Measurements from ENCODE around the gene WDR38.
"Not testable (repeated sequence)": the region's sequence is repeated elsewhere in the genome, so short reads cannot be mapped to it uniquely, and the experiment has no call there.

The WDR38 gene

GRCh38 chr9:124843456-124844034 lies 9.7 kb upstream of the WDR38 start:
- no peaks in the 10 kb centered on the region for H3K27me3 Mint-ChIP-seq (ENCODE audit: low read depth)
- no peaks in the 10 kb centered on the region for H3K4me1 Mint-ChIP-seq (ENCODE audit: low read depth)
- no peaks in the 10 kb centered on the region for H3K36me3 Mint-ChIP-seq (ENCODE audit: low read depth)
- no peak overlapping the region for H3K27ac Mint-ChIP-seq
- no peaks in the 10 kb centered on the region for H3K9me3 Mint-ChIP-seq
- H3K4me3 Mint-ChIP-seq: no peak overlapping the region

- H3K4me1 Mint-ChIP-seq (ENCODE audit: low read depth): no peaks in the 10 kb centered on the region
- H3K36me3 Mint-ChIP-seq (ENCODE audit: low read depth): no peaks in the 10 kb centered on the region
- H3K27me3 Mint-ChIP-seq (ENCODE audit: low read depth): no peaks in the 10 kb centered on the region
- H3K4me3 Mint-ChIP-seq: no peak overlapping the region
- no peaks in the 10 kb centered on the region for H3K9me3 Mint-ChIP-seq
- no peak overlapping the region for H3K27ac Mint-ChIP-seq
These were observed 9.0 kb upstream of the WDR38 start for GRCh38 chr9:124844291-124844690.

- not testable (repeated sequence) for H3K4me3 Mint-ChIP-seq; H3K9me3 Mint-ChIP-seq; H3K27ac Mint-ChIP-seq; H3K4me1 Mint-ChIP-seq (ENCODE audit: low read depth); H3K27me3 Mint-ChIP-seq (ENCODE audit: low read depth); H3K36me3 Mint-ChIP-seq (ENCODE audit: low read depth)
These were observed 6.8 kb upstream of the WDR38 start for GRCh38 chr9:124846467-124846866.

DNA sequence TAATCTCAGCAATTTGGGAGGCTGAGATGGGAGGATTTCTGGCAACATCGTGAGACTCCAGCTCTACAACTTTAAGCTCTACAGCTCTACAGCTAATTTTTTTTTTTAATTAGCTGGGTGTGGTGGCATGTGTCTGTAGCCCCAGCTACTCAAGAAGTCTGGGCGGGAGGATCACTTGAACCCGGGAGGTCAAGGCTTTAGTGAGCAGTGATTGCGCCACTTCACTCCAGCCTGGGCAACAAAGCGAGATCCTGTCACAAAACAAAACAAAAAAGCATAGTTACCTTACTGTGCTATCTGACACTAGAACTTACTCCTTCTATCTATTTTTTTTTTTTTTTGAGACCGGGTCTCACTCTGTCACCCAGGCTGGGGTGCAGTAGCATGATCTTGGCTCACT lies 6.3 kb upstream of the WDR38 start:
- no peak overlapping the region for H3K4me3 Mint-ChIP-seq
- H3K27ac Mint-ChIP-seq: no peak overlapping the region
- H3K36me3 Mint-ChIP-seq (ENCODE audit: low read depth): no peaks in the 10 kb centered on the region
- H3K4me1 Mint-ChIP-seq (ENCODE audit: low read depth): peaks cover 1% of the 10 kb centered on the region
- H3K9me3 Mint-ChIP-seq: no peaks in the 10 kb centered on the region
- H3K27me3 Mint-ChIP-seq (ENCODE audit: low read depth): peaks cover 3% of the 10 kb centered on the region

GRCh38 chr9:124849801-124850200 lies 3.5 kb upstream of the WDR38 start:
- H3K27ac Mint-ChIP-seq: no peak overlapping the region
- H3K36me3 Mint-ChIP-seq (ENCODE audit: low read depth): no peaks in the 10 kb centered on the region
- no peak overlapping the region for H3K4me3 Mint-ChIP-seq
- H3K27me3 Mint-ChIP-seq (ENCODE audit: low read depth): peaks cover 3% of the 10 kb centered on the region
- H3K9me3 Mint-ChIP-seq: no peaks in the 10 kb centered on the region
- H3K4me1 Mint-ChIP-seq (ENCODE audit: low read depth): peaks cover 4% of the 10 kb centered on the region

GRCh38 chr9:124852121-124852828 lies 985 bp upstream of the WDR38 start:
- H3K27me3 Mint-ChIP-seq (ENCODE audit: low read depth): peaks cover 3% of the 10 kb centered on the region
- H3K4me3 Mint-ChIP-seq: peak overlapping the region; percentile 54
- H3K27ac Mint-ChIP-seq: no peak overlapping the region
- peaks cover 4% of the 10 kb centered on the region for H3K4me1 Mint-ChIP-seq (ENCODE audit: low read depth)
- H3K9me3 Mint-ChIP-seq: no peaks in the 10 kb centered on the region
- no peaks in the 10 kb centered on the region for H3K36me3 Mint-ChIP-seq (ENCODE audit: low read depth)

- H3K4me3 Mint-ChIP-seq: peak overlapping the region; percentile 54
- peaks cover 3% of the 10 kb centered on the region for H3K27me3 Mint-ChIP-seq (ENCODE audit: low read depth)
- H3K36me3 Mint-ChIP-seq (ENCODE audit: low read depth): peaks cover 7% of the 10 kb centered on the region
- H3K9me3 Mint-ChIP-seq: no peaks in the 10 kb centered on the region
- no peak overlapping the region for H3K27ac Mint-ChIP-seq
- peaks cover 7% of the 10 kb centered on the region for H3K4me1 Mint-ChIP-seq (ENCODE audit: low read depth)
These were observed 414 bp downstream of the WDR38 start for GRCh38 chr9:124853605-124854143.

DNA sequence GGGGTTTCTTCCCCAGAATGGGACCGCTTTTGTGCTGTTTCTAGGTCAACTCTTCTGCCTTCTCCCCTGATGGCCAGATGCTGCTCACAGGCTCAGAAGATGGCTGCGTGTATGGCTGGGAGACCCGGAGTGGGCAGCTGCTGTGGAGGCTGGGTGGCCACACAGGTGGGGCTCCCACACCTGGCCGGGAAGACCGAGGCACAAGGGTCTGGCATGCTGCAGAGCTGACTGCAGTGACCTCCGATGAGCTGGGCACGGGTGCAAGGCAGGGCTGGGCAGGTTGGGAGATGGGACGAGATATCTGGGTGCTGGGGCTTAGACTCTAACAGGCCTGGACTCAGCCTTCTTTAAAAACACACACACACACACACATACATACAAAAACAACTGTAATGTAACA lies 901 bp downstream of the WDR38 start:
- no peak overlapping the region for H3K27ac Mint-ChIP-seq
- no peak overlapping the region for H3K4me3 Mint-ChIP-seq
- H3K36me3 Mint-ChIP-seq (ENCODE audit: low read depth): peaks cover 7% of the 10 kb centered on the region
- no peaks in the 10 kb centered on the region for H3K9me3 Mint-ChIP-seq
- peaks cover 3% of the 10 kb centered on the region for H3K27me3 Mint-ChIP-seq (ENCODE audit: low read depth)
- peaks cover 7% of the 10 kb centered on the region for H3K4me1 Mint-ChIP-seq (ENCODE audit: low read depth)

DNA sequence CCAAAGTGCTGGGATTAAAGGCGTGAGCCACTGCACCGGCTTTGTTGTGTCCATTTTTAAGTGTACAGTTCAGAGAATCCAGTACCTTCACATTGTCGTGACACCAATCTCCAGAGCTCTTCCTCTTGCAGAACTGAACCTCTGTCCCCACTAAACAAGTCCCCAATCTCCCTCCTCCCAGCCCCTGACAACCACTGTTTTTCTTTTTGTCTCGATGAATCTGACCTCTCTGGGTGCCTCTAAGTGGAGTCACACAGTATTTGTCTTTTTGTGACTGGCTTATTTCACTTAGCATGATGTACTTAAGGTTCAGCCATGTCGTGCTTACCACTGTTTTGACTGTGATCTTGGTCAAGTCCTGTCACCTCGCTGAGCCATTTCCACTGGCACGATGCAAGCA lies 1.6 kb downstream of the WDR38 start:
- Mint-ChIP-seq H3K27me3 (ENCODE audit: low read depth) (peaks cover 3% of the 10 kb centered on the region), H3K27ac (peak overlapping the region; percentile 69), H3K36me3 (ENCODE audit: low read depth) (peaks cover 12% of the 10 kb centered on the region), H3K9me3 (no peaks in the 10 kb centered on the region), H3K4me1 (ENCODE audit: low read depth) (peaks cover 13% of the 10 kb centered on the region), H3K4me3 (peak overlapping the region; percentile 26)

- H3K4me1 Mint-ChIP-seq (ENCODE audit: low read depth): peaks cover 20% of the 10 kb centered on the region
- no peak overlapping the region for H3K4me3 Mint-ChIP-seq
- peaks cover 20% of the 10 kb centered on the region for H3K36me3 Mint-ChIP-seq (ENCODE audit: low read depth)
- H3K27ac Mint-ChIP-seq: no peak overlapping the region
- H3K27me3 Mint-ChIP-seq (ENCODE audit: low read depth): no peaks in the 10 kb centered on the region
- H3K9me3 Mint-ChIP-seq: no peaks in the 10 kb centered on the region
These were observed 2.3 kb downstream of the WDR38 start for GRCh38 chr9:124855566-124855943.

- H3K4me3 Mint-ChIP-seq: no peak overlapping the region
- H3K4me1 Mint-ChIP-seq (ENCODE audit: low read depth): peaks cover 20% of the 10 kb centered on the region
- no peak overlapping the region for H3K27ac Mint-ChIP-seq
- H3K36me3 Mint-ChIP-seq (ENCODE audit: low read depth): peaks cover 22% of the 10 kb centered on the region
- H3K9me3 Mint-ChIP-seq: no peaks in the 10 kb centered on the region
- no peaks in the 10 kb centered on the region for H3K27me3 Mint-ChIP-seq (ENCODE audit: low read depth)
These were observed 2.9 kb downstream of the WDR38 start for GRCh38 chr9:124855944-124856765.

- Mint-ChIP-seq H3K27me3 (ENCODE audit: low read depth) (no peaks in the 10 kb centered on the region), H3K9me3 (no peaks in the 10 kb centered on the region), H3K27ac (no peak overlapping the region), H3K36me3 (ENCODE audit: low read depth) (peaks cover 25% of the 10 kb centered on the region), H3K4me1 (ENCODE audit: low read depth) (peaks cover 20% of the 10 kb centered on the region), H3K4me3 (no peak overlapping the region)
These were observed 4.4 kb downstream of the WDR38 start for GRCh38 chr9:124857533-124858162.

GRCh38 chr9:124858330-124859046 lies 5.2 kb downstream of the WDR38 start:
- Mint-ChIP-seq H3K27ac (no peak overlapping the region), H3K4me3 (no peak overlapping the region), H3K4me1 (ENCODE audit: low read depth) (peaks cover 20% of the 10 kb centered on the region), H3K9me3 (no peaks in the 10 kb centered on the region), H3K36me3 (ENCODE audit: low read depth) (peaks cover 25% of the 10 kb centered on the region), H3K27me3 (ENCODE audit: low read depth) (no peaks in the 10 kb centered on the region)

Measured in T-helper 1 cell treated with Interleukin-12 subunit alpha and Interleukin-12 subunit beta and Interleukin-4 antibody, amounts not matched to agents 30 μg/mL and 1 μg/mL, for 36 hours (primary cell).